Cardiac septum (tissue), 1 donor: Measurements from ENCODE around the gene DNAH11. TPM values are rescaled to one million over a fixed set of nuclear protein-coding genes. Genes with fewer than 3 reads are reported as not detected.
"Not testable (repeated sequence)": the region's sequence is repeated elsewhere in the genome, so short reads cannot be mapped to it uniquely, and the experiment has no call there.

Experiments used
- DNase-seq: peaks from one replicate; pipeline ENCODE4 v3.0.0-alpha.2; 2020; ENCODE audit warnings: low spot score
- intact Hi-C: fragments of 100-400 bp; cut with DNase I; formaldehyde crosslinking; loops from one replicate; pipeline ENCODE4 v1.14.0; 2022
- long read RNA-seq: library from polyadenylated mRNA; unstranded; transcript quantifications from one replicate; pipeline ENCODE4 v2.0.0, GENCODE V29; 2021
- total RNA-seq: library from RNA; stranded (reverse); fragmentation: NEBNext Ultra II Directional; extraction: Animal tissue kit (Norgen Biotek cat#: 25700); gene quantifications from one replicate; pipeline ENCODE4 v1.2.1, GENCODE V29; 2021
- donor health status: DM: no; HTN: no; CAD: no.

DNAH11 gene, protein sequence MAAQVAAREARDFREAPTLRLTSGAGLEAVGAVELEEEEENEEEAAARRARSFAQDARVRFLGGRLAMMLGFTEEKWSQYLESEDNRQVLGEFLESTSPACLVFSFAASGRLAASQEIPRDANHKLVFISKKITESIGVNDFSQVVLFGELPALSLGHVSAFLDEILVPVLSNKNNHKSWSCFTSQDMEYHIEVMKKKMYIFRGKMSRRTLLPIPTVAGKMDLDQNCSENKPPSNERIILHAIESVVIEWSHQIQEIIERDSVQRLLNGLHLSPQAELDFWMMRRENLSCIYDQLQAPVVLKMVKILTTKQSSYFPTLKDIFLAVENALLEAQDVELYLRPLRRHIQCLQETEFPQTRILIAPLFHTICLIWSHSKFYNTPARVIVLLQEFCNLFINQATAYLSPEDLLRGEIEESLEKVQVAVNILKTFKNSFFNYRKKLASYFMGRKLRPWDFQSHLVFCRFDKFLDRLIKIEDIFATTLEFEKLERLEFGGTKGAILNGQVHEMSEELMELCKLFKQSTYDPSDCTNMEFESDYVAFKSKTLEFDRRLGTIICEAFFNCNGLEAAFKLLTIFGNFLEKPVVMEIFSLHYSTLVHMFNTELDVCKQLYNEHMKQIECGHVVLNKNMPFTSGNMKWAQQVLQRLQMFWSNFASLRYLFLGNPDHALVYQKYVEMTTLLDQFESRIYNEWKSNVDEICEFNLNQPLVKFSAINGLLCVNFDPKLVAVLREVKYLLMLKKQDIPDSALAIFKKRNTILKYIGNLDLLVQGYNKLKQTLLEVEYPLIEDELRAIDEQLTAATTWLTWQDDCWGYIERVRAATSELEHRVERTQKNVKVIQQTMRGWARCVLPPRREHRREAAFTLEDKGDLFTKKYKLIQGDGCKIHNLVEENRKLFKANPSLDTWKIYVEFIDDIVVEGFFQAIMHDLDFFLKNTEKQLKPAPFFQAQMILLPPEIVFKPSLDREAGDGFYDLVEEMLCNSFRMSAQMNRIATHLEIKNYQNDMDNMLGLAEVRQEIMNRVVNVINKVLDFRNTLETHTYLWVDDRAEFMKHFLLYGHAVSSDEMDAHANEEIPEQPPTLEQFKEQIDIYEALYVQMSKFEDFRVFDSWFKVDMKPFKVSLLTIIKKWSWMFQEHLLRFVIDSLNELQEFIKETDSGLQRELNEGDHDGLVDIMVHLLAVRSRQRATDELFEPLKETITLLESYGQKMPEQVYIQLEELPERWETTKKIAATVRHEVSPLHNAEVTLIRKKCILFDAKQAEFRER (N-terminal part only)
- 0.51 TPM for total RNA-seq
- long read RNA-seq, partial matches to known transcripts: 0 of 1 reads
- long read RNA-seq, other reads (novel, unspliced or antisense): 1 of 1 reads

- intact Hi-C loops: no loop called here
- DNase-seq: no peak
Measured at GRCh38 chr7:21542891-21543527, at the start of gene DNAH11. TSS of gene DNAH11 (plus strand) at chr7:21543039. CDS start at chr7:21543246, 207 bp downstream.

DNA sequence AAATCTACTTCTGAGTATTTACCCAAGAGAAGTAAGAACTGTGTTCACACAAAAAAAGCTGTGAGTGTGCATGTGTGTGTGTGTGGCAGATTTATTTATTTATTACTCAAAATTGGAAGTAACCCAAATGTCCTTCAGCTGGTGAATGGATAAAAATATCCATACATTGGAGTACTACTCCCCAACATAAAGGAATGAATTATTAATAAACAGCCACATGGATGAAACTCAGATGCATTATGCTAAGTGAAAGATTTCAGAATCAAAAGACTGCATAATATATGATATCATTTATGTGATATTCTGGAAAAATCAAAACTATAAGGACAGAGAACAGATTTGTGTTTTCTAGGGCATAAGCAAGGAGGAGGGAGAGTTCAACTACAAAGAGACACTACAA lies 47.1 kb upstream of the DNAH11 start:
- intact Hi-C loops: no loop called here
- DNase-seq: no peak

DNA sequence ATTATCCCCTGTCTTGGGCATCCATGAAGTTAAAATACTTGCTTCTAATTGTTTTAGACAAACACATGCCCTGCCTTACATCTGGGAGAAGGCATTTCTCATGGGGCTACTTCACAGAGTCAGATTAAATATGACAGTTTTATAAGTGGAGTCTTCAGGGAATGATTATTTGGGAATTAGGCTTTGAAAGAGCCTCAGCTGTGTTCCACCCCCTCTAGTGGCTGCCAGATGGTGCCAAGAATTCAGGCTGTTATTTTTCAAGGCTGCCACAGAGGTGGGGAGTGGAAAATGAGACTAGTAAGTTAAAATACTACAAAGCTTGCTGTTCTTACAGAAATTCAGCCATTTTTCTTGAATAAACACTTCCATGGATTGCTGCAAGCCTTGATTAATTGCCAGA lies 45.8 kb upstream of the DNAH11 start:
- no peak for DNase-seq
- intact Hi-C loops: no loop called here

- intact Hi-C loops: no loop called here
- DNase-seq: no peak
Measured at GRCh38 chr7:21500117-21500832, 42.6 kb upstream of the DNAH11 start.

GRCh38 chr7:21504021-21504420 lies 38.8 kb upstream of the DNAH11 start:
- no peak for DNase-seq
- intact Hi-C loops: no loop called here

DNA sequence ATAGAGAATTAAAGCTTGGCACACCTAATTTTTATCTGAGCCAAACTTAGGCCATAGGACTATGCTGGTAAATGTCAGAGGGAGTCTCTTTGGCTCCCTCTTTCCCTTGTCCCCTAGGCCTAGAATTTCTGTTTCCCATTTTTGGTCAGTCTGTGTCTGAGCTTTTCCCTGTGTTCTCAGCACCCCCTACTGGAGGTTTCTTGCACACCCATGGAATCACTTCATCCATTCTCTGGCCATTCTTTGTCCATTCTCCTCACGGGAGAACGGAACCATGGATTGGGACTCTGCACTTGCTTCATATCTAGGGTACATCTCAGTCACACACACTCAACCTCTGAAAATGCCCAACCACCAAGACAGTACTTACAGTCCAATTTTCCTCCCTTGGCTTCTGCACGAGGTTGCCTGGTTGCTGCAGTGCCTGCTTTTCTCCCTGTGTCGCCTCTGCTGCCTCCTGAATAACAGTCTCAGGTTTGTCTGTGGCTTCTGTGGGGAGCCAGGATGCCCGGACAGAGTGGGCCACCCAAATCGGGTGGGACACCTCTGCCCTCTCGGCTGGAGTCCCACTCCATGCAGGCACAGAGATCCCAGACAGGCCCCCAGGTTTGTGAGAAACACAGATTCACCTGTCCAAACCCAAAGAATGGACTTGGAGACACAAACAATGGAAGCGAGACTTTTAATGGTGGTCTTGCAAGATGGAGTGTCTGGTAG lies 35.1 kb upstream of the DNAH11 start:
- intact Hi-C loops: loop anchor here (2.0 kb wide), 1 partner anchor 251 kb away; no protein-coding TSS in a partner anchor
- DNase-seq: no peak

GRCh38 chr7:21508538-21508937 lies 34.3 kb upstream of the DNAH11 start:
- DNase-seq: no peak
- intact Hi-C loops: no loop called here

DNA sequence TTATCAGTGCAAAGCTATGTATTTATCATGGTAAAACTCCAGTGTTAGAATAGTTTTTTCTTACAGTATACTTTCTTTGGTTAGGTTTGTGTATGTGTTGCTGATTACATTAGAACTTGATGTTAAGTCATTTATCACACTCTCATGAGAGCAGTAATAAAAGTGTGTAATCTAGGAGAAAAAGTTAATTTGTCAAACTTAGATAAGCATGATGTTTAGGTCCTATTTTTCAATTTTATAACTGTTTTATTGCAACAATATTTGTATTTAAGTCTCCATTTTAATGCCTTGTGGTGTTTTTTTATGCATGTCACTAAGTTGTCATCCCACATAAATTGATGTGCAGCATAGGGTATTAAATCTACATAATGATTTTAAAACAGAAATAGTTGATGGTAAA lies 28.8 kb upstream of the DNAH11 start:
- intact Hi-C loops: no loop called here
- DNase-seq: no peak

- intact Hi-C loops: no loop called here
- no peak for DNase-seq
Measured at GRCh38 chr7:21524680-21525079, 18.2 kb upstream of the DNAH11 start.

DNA sequence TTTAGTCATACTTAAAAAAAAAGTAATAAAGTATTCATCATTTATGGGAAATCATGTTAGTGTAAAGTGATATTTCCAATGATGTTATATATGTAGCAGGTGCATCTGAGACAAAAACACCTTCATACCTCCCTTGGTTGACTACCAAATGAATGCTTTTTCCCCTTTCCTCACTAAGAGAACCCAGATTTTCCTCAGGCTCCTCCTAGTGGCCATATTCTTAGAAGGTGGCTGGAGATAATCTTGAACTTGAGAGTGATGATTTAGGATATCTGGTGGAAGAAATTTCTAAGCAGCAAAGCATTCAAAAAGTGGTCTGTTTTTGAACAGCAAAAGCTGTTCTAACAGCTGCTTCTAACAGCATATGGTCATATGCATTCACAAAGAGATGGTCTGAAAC lies 16.8 kb upstream of the DNAH11 start:
- DNase-seq: no peak

GRCh38 chr7:21526448-21526847 lies 16.4 kb upstream of the DNAH11 start:
- DNase-seq: no peak
- intact Hi-C loops: no loop called here

More for the DNA sequence above, 16.8 kb upstream of the DNAH11 start:
- intact Hi-C loops: no loop called here

DNA sequence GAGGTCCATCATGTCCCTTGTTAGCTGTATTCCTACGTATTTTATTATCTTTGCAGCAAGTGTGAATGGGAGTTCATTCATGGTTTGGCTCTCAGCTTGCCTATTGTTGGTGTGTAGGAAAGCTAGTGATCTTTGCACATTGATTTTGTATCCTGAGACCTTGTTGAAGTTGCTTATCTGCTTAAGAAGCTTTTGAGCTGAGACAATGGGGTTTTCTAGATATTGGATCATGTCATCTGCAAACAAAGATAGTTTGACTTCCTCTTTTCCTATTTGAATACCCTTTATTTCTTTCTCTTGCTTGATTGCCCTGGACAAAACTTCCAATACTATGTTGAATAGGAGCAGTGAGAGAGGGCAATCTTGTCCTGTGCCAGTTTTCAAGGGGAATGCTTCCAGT lies 10.4 kb upstream of the DNAH11 start:
- DNase-seq, intact Hi-C loops: not testable (repeated sequence)

GRCh38 chr7:21533646-21534045 lies 9.2 kb upstream of the DNAH11 start:
- intact Hi-C loops, DNase-seq: not testable (repeated sequence)

DNA sequence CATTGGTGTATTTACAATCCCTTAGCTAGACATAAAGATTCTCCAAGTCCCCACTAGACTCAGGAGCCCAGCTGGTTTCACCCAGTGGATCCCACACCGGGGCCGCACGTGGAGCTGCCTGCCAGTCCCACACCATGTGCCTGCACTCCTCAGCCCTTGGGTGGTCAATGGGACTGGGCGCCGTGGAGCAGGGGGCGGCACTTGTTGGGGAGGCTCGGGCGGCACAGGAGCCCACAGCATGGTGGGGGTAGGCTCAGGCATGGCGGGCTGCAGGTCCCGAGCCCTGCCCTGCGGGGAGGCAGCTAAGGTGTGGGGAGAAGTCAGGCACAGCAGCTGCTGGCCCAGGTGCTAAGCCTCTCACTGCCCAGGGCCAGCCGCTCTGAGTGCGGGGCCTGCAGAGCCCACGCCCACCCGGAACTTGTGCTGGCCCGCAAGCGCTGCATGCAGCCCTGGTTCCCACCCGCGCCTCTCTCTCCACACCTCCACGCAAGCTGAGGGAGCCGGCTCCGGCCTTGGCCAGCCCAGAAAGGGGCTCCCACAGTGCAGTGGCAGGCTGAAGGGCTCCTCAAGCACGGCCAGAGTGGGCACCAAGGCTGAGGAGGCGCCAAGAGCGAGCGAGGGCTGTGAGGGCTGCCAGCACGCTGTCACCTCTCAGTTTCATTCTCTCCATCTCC lies 6.3 kb upstream of the DNAH11 start:
- intact Hi-C loops, DNase-seq: not testable (repeated sequence)

- intact Hi-C loops: no loop called here
- DNase-seq: no peak
Measured at GRCh38 chr7:21538936-21539495, 3.8 kb upstream of the DNAH11 start.

- no peak for DNase-seq
- intact Hi-C loops: no loop called here
Measured at GRCh38 chr7:21543528-21544302, 876 bp downstream of the DNAH11 start.
